Activated naive CD8-positive, alpha-beta T cell treated with anti-CD3 and anti-CD28 coated beads, Interleukin-2, amount 50 U/mL, for 16 hours (primary cell): ENCODE measurements around the gene KRT31.
"Not testable (repeated sequence)": the region's sequence is repeated elsewhere in the genome, so short reads cannot be mapped to it uniquely, and the experiment has no call there.

Source experiments
- DNase-seq: peaks from one replicate; pipeline ENCODE4 v3.0.0-alpha.2; 2020; ENCODE audit warnings: low read depth, low spot score

Gene KRT31

GRCh38 chr17:41396996-41397660, at the start of gene KRT31:
TSS of gene KRT31 (minus strand) at chr17:41397608. CDS start at chr17:41397539, 69 bp downstream.
- DNase-seq = no peak

DNA sequence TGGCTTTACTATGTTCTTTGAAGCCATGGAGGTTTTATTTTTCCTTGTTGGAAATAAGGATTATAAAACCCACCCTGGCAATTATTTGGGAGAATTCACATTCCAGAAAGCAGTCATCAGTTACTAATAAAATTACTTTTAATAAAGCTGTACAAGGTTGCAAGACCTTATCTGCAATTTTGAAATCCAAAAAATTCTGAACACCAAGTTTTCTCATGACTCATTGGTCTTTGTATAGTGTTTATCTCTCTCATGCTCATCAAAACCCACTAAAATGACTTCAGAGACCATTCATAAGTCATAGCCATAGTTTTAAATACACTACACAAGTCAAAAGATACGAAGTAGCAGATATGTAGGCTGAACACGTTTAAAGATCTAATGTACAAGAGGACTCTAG, 49.4 kb upstream of the KRT31 start:
- DNase-seq = no peak

DNA sequence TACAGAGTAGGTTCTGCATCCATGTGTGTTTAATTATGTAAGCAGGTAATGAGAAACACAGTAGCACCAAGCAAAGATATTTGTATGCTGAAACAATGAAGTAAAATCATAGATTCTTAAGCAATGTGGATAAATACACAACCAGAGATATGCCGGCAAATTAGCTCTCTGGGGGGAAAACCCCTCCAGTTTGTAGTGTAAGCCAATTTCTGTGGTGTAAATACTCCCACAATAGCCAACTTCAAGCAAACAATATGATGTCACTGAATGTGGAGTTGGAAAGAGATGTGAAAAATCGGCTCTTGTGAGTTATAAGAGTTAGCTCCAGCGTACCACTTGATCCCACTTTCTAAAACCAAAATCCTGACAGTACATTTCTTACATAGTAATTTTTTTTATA, 47.2 kb upstream of the KRT31 start:
- no peak for DNase-seq

DNA sequence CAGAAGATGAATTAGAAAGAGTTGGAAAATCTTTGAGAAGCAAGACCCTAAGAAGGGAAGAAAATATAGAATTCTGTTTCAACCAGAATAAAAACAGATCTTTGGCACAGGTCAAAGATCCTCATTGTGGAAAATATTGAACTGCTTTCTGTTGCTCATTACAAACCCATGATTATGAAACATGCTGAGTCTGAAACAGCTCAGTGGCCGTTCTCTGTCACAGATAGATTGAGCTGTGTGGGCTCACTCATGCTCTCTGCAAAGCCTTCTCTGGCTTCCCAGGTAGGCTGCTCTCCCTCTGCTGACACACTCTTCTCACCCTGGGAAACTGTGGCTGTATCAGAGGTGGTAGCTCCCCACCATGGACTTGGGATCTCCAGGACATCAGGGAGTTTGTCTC, 46.8 kb upstream of the KRT31 start:
- no peak for DNase-seq

DNA sequence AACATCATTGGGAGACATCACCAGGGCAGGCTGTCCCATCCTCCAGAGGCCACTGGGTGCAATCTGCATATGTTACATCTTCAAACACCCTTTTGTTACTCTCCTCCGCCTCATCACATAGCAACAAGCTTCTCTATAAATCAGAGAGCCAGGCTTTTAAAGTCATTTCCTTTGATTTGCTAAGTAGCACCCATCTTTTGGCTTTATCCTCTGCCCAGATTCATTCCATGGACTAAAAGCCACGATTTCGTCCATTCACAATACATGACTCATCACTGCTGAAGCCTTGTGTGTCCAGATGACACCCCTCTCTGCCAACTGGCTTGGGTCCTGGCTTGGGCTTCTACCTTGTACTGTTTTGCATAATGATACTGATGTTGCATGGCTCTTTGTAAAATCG, 45.3 kb upstream of the KRT31 start:
- DNase-seq = no peak

DNA sequence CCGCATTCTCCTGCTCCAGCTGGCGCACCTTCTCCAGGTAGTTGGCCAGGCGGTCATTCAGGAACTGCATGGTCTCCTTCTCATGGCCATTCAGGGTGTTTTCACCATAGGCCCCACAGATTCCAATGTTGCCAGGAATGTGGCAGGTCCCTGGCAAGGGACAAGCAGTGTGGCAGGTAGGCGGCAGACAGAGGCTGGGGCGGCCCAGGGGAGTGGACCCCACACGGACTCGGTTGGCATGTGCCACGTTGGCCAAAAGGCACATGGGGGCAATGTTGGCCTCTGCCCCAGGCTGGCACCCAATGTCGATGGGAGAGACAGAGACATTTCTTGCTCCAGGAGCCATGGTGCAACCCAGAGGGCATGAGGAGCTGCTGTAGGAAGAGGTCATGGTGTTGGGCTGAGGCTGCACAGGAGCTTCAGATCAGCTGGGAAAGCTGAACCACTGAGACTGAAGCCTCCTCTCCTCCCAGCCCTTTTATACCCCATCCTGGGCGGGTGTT, 43.2 kb upstream of the KRT31 start, which contains the start of gene KRT38:
Gene KRT38 (minus strand): TSS at position 453 of the 503 bp plus-strand sequence. CDS start 62 bp downstream, at position 391.
- DNase-seq = no peak

DNA sequence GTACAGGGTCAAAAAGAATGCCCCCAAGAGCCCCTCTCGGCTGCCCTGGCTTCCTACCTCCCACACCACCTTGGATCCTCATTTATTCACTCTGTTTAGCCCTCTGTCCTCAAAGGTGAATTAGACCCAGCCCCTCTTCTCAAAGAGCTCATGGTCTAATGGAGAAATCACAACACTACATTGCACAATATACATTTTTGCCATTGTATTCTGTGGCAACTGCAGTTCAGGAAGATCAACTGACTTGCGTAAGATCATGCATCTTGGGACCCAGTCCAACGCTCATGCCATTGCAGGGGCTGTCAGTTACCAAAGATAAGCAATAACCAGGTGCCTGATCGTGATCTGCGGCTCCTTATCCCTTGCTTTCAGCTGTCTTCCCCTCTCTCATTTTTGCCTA, 42.0 kb upstream of the KRT31 start:
- DNase-seq = no peak

DNA sequence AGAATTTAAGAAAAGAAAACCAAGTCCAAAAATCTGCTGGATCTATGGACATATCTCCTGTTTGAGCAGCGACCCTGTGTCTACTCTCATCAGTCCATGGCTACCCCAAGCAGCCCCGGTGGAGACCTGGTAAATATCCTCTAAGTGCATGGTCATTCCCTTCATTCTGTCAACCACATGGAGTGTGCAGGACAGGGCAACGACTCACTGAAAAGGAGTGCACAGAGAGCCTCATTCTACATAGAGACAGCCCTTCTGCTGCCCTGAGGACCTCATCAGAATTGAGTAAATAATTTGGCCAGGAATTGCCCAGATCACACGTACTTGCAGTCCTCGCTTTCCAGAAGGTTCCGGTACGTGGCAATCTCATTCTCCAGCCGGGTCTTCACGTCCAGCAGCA, 40.4 kb upstream of the KRT31 start:
- no peak for DNase-seq

DNA sequence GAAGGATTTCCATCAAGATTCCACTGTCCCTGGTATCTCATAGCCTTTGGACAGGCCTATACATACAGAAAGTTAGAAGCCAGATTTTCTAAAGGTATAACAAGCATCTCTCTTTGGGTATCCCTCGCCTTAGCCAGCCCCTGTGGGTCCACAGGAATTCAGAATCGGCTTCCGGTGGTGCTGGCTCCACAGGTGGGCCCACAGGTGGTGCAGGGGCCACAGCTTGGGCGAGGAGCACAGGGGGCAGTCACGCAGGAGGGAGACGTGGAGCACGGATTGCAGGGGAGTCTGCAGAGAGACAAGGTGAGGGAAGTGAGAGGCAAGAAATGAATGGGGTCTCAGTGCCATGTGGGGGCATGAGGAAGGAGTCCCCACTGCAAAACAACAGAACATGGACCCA, 39.8 kb upstream of the KRT31 start:
- DNase-seq = no peak

- no peak for DNase-seq
These were observed 37.0 kb upstream of the KRT31 start for GRCh38 chr17:41434415-41434814.

DNA sequence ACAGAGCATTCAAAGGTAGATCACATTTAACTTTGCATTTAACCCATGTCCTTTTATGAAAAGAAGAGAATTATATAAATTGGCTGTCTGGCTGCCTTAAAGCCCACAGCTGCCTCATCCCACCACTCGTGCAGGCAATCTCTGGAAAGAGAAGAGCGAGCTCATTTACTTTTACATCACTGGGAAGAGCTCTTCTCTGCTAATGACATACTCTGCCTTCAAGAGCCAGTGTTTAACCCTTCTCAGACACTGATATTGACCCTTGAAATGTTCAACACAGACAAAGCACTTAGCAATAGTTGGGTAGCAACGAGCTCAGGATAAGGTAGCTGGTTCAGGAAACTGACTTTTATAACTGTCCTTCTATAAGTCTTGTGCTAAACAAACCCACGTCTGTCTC, 36.6 kb upstream of the KRT31 start:
- DNase-seq = no peak

DNA sequence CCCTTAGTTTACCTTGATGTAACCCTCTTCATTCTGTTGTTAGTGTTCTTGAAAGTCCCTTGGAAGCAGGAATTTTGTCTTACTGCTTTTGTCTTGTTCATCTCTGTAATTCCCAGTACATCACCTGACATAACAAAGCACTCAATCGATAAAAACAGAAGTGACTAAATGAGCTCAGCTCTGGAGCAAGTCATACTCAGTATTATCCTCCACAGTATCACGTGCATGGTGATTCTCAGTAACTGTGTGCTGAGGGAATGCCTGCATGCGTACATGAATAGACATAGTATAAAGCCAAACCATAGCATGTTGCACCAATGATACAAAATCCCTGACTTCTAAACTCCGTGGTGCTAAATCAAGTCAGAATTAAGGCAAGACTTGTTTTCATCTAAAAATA, 36.2 kb upstream of the KRT31 start:
- DNase-seq = no peak

DNA sequence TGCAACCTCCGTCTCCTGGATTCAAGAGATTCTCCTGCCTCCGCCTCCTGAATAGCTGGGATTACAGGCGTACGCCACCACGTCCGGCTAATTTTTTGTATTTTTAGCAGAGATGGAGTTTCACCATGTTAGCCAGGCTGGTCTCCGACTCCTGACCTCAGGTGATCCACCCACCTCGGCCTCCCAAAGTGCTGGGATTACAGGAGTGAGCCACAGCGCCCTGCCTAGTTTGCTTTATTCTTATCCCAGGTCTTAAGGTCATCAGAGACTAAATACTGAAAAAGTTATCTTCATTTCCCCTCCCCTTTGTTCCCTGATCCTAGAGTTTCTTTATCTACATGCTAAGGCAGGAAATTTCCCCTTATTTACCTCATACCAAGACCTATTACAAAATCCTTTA, 33.0 kb upstream of the KRT31 start:
- DNase-seq = not testable (repeated sequence)

DNA sequence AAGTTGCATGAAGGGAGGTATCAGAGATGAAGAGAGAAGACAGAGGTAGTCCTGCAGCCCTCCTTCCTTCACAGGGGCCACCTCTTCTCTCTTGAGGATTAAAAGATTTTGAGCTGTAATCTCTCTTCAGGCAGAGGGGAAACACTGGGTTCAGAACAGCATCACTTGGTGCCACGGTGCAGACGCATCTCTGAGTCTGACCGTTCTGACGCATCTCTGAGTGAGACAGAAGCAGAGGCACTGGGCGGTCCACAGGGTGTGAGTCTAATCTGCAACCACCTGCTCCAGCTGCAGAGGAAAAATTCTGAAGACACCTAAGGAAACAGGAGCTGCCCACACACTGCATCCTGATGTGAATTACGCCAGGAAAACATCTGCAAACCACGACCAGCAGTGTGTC, 32.3 kb upstream of the KRT31 start:
- no peak for DNase-seq

- no peak for DNase-seq
These were observed 31.3 kb upstream of the KRT31 start for GRCh38 chr17:41428591-41429291.

DNA sequence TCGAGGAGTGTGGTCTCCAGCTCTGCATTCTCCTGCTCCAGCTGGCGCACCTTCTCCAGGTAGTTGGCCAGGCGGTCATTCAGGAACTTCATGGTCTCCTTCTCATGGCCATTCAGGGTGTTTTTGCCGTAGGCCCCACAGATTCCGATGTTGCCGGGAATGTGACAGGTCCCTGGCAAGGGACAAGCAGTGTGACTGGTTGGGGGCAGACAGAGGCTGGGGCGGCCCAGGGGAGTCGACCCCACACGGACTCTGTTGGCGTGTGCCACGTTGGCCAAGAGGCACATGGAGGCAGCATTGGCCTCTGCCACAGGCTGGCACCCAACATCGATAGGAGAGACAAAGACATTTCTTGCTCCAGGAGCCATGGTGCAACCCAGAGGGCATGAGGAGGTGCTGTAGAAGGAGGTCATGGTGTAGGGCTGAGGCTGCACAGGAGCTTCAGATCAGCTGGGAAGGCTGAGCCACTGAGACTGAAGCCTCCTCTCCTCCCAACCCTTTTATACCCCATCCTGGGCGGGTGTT, 26.8 kb upstream of the KRT31 start, which contains the start of gene KRT37:
Gene KRT37 (minus strand): TSS at position 475 of the 525 bp plus-strand sequence. CDS start 62 bp downstream, at position 413.
- DNase-seq = no peak

DNA sequence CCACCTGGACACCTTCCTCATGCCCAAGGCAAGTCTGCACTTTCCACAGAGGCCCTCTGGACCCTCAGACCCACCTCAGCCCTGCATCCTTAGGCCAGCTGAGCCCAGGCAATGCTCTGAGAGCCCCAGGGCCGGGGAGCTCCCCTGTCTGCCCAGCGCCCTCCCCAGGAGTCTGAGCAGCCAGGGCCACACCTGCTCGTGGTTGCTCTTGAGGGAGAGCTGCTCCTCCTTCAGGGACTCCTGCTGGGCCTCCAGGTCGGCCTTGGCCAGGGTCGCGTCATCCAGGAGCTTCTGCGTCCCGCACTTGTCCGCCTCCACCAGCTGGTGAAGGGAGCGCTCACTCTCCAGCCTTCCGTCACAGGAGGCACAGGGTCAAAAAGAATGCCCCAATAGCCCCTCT, 25.2 kb upstream of the KRT31 start:
- DNase-seq = not testable (repeated sequence)

GRCh38 chr17:41421617-41422016, 24.2 kb upstream of the KRT31 start:
- no peak for DNase-seq

- DNase-seq = no peak
These were observed 23.7 kb upstream of the KRT31 start for GRCh38 chr17:41421116-41421515.

GRCh38 chr17:41420134-41420533, 22.7 kb upstream of the KRT31 start:
- DNase-seq = no peak

GRCh38 chr17:41419716-41420115, 22.3 kb upstream of the KRT31 start:
- no peak for DNase-seq

DNA sequence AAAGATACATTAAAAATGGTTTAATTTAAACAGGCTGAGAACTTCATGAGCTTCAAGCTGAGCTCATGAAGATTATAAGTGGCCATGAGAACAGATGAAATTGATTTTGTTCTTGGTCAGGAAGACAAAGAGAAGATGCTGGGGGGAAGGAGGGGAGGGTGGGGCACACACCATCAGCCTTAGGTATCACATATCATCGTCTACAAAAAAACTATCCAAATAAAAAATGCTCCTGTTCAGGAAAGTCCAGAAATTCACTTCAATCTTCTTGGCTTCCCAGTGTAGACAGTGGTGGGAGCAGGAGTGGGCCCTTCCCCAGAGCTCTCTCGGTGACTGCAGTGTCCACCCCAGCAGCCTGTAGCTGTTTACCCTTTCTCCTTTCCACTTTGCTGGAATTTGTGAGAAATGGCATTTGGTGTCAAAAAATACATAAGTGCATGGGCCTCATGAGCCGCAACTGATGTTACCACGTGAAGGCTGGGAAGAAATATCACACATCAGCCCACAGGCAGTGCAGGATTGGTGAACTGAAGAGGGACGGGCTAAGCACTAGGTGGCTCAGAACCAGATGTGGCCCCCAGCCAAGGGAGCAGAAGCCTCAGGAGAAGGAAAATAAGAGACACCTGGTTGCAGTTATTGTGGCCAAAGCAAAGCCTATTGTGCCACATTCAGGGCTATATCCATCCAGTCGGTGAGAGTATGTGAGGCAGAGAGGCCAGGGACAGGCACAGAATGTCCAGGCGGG, 20.9 kb upstream of the KRT31 start:
- no peak for DNase-seq
